Epithelial cell of esophagus (primary cell): Measurements from ENCODE around the gene ZNF687.
A peak's percentile ranks its signal among the peaks of the same experiment; 100 is the strongest.

Experiments
- DNase-seq: peaks from one replicate; pipeline ENCODE4 v3.0.0; 2010; ENCODE audit warnings: low read depth
- H3K4me3 ChIP-seq: 2 replicates; pipeline ENCODE4 v1.5.1; 2011; ENCODE audit warnings: mild to moderate bottlenecking, low read length, control low read depth
- TF ChIP-seq, protein P1 (sequence below): IDR thresholded peaks from 2 replicates; pipeline ENCODE4 v1.5.1; 2011; ENCODE audit warnings: low read depth, mild to moderate bottlenecking, low read length, control low read depth, inconsistent platforms; ENCODE audit not compliant: insufficient read depth; ENCODE audit errors: missing control alignments

Gene ZNF687

DNA sequence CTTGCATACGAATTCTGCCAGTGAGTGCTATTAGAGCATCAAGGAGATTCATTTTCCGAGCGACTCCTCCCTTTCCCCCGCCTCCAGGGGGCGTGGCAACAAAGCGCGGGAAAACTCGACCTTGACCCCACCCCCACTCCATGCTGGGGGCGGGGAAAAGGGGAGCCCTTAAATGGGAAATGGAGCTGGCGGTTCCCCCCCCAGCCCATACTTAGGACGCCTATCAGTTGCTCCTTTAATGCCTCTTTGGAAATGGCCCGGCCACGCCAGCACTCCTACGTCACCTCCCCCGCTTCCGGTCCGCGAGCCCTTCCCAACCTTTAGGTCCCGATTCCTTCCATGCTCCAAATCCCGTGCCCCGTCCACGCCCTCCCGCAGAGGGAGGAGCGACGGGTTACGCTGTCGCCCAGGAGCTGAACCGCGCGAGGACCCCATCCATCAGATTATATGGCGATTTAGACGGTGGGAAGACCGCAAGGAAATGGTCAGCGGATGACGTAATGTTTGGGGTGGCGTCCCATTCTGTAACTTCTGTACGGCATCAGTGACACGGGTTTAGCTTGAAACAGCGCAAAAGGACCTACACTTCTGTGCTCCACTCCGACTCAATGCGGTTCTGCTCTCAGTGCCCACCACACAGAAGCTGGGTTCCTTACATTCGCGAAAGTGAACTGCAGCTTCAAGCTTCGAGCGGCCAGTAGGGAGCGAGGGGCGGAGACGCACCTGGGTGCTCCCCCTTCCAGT lies 702 bp upstream of the ZNF687 start:
- TF ChIP-seq, protein P1, sequence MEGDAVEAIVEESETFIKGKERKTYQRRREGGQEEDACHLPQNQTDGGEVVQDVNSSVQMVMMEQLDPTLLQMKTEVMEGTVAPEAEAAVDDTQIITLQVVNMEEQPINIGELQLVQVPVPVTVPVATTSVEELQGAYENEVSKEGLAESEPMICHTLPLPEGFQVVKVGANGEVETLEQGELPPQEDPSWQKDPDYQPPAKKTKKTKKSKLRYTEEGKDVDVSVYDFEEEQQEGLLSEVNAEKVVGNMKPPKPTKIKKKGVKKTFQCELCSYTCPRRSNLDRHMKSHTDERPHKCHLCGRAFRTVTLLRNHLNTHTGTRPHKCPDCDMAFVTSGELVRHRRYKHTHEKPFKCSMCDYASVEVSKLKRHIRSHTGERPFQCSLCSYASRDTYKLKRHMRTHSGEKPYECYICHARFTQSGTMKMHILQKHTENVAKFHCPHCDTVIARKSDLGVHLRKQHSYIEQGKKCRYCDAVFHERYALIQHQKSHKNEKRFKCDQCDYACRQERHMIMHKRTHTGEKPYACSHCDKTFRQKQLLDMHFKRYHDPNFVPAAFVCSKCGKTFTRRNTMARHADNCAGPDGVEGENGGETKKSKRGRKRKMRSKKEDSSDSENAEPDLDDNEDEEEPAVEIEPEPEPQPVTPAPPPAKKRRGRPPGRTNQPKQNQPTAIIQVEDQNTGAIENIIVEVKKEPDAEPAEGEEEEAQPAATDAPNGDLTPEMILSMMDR = peak; percentile 23
- H3K4me3 ChIP-seq = peak overlapping the region; percentile 53
- peak; percentile 99 for DNase-seq

DNA sequence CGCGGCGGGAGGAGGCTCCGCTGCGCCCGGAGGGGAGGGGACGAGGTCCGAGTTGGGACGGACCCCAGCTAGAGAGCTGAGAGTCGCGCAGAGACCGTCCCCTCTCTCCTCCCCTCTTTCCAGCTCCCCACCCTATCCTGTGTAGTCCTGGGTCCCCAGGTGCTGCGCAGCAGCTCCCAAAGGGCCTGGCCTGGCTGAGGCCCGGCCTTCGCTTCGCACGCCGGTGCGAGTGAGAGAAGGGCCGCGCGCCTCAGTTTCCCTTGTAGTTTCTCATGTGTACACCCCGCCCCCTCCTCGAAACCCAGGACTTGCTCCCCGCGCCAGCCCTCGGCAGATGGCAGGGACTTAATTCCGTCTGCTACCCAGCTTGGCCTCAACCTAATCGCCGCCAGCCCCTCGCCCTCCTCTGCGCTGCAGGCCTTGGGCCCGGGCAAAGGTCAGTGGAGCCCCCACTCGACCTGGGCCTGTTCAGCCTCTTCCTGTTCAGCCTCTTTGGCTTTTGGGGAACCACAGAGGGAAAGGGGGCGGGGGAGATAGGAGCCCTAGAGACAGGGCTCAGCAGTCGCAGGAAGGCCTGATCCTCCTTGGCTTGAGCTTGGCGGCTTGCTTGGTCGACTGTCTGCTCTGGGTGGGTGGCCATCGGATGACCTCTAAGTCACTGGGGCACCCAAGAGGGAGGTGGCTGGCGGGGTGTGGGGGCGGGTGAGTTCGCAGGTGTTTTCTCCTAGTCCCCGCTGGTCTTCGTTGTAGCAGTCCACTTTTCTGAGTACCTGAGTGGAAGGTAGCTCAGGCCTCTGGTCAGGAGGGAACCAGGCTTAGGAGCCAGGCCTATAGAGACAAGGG lies 1.0 kb downstream of the ZNF687 start:
- TF ChIP-seq, protein P1 = no peak
- peak overlapping the region; percentile 53 for H3K4me3 ChIP-seq
- peak; percentile 31 for DNase-seq

DNA sequence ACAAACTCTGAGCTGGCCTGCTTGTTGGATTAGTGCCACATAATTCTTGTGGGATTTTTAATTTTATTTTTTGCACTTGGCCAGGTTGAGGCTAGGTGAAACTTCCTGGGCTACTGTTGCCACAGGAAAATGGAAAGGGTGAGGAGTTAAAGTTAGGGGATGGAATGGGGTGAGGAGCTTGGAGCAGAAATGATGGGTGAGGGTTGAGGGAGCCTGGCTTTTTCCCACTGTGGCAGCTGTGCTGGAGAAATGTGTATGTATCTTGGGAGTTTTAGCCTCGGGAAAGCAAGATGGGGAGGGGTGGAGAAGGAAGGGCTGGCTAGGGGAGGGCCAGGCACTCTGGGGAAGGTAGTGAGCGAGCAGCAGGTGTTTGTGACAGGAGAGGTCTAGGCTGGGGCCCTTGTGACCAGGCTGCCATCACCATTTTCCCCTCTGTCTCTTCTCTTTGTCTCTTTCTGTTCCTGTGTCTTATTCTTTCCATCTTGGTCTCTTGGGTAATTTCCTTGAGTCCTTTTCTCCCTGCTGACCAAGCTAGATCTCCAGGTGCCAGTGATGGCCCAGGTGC lies 2.0 kb downstream of the ZNF687 start:
- H3K4me3 ChIP-seq = no peak overlapping the region
- TF ChIP-seq, protein P1 = no peak

DNA sequence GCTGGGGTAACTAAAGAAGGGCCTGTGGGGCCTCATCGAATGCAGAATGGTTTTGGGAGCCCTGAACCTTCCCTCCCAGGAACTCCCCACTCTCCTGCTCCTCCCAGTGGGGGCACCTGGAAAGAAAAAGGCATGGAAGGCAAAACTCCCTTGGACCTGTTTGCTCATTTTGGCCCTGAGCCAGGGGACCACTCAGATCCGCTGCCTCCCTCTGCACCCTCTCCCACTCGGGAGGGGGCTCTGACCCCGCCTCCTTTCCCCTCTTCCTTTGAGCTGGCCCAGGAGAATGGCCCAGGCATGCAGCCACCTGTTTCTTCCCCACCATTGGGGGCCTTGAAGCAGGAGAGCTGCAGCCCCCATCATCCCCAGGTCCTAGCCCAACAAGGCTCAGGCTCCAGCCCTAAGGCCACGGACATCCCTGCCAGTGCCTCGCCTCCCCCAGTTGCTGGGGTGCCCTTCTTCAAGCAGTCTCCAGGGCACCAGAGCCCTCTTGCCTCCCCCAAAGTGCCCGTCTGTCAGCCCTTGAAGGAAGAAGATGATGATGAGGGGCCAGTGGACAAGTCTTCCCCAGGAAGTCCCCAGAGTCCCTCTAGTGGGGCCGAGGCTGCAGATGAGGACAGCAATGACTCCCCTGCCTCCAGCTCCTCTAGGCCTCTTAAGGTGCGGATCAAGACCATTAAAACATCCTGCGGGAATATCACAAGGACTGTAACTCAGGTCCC lies 4.7 kb downstream of the ZNF687 start:
- H3K4me3 ChIP-seq = no peak overlapping the region
- DNase-seq = no peak
- TF ChIP-seq, protein P1 = no peak

More for the DNA sequence above, 2.0 kb downstream of the ZNF687 start:
- no peak for DNase-seq

DNA sequence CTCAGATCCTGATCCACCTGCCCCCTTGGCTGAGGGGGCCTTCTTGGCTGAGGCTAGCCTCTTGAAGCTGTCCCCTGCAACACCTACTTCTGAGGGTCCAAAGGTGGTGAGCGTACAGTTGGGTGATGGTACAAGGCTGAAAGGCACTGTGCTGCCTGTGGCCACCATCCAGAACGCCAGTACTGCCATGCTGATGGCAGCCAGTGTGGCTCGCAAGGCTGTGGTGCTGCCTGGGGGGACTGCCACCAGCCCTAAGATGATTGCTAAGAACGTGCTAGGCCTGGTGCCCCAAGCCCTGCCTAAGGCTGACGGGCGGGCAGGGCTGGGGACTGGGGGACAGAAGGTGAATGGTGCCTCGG lies 5.2 kb downstream of the ZNF687 start:
- TF ChIP-seq, protein P1 = no peak
- DNase-seq = no peak
- no peak overlapping the region for H3K4me3 ChIP-seq

DNA sequence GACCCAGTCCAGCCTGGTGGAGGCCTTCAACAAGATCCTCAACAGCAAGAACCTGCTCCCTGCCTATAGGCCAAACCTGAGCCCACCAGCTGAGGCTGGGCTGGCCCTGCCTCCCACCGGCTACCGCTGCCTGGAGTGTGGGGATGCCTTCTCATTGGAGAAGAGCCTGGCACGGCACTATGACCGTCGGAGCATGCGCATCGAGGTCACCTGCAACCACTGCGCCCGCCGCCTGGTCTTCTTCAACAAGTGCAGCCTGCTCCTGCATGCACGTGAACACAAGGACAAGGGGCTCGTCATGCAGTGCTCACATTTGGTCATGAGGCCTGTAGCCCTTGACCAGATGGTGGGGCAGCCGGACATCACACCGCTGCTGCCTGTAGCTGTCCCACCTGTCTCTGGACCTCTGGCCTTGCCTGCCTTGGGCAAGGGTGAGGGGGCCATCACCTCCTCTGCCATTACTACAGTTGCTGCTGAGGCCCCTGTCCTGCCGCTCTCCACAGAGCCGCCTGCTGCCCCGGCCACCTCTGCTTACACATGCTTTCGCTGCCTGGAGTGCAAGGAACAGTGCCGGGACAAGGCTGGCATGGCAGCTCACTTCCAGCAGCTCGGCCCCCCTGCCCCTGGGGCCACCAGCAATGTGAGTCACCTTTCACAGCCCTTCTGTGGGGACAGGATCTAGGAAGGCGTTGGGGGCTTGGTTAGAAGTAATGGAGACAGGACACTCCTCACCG lies 5.8 kb downstream of the ZNF687 start:
- no peak for DNase-seq
- no peak overlapping the region for H3K4me3 ChIP-seq
- TF ChIP-seq, protein P1 = no peak
